Tibial artery (tissue), 4 donors: Measurements from ENCODE around the gene RFC3.

Experiments used
- DNase-seq, 2 donors: peaks; one replicate each; pipeline ENCODE4 v3.0.0-alpha.2; 2019
- H3K27ac ChIP-seq, 2 donors: fragments of 200-600 bp; sonication (generic) in 1 of 2; 1 replicate in 1 of 2; 2 replicates in 1 of 2; pipeline ENCODE4 v1.5.1; 2018 to 2019; ENCODE audit warnings: mild to moderate bottlenecking in 1 of 2
- H3K27me3 ChIP-seq, 2 donors: fragments of 200-600 bp; sonication (generic) in 1 of 2; one replicate each; pipeline versions ENCODE4 v1.5.1 to v1.6.0; 2016 to 2019
- H3K36me3 ChIP-seq, 3 donors: fragments of 200-600 bp; sonication (generic) in 2 of 3; one replicate each; pipeline ENCODE4 v1.5.1; 2016 to 2019; ENCODE audit warnings: mild to moderate bottlenecking in 2 of 3
- H3K4me1 ChIP-seq, 4 donors: fragments of 200-600 bp; sonication (generic) in 2 of 4; 1 replicate in 3 of 4; 2 replicates in 1 of 4; pipeline ENCODE4 v1.5.1; 2016 to 2019
- H3K4me3 ChIP-seq, 2 donors: fragments of 200-600 bp; sonication (generic) in 1 of 2; 1 replicate in 1 of 2; 2 replicates in 1 of 2; pipeline ENCODE4 v1.5.1; 2018 to 2019; ENCODE audit warnings: mild to moderate bottlenecking in 2 of 2
- H3K9me3 ChIP-seq, 3 donors: fragments of 200-600 bp; sonication (generic) in 1 of 3; one replicate each; pipeline ENCODE4 v1.5.1; 2016 to 2019
- CTCF ChIP-seq, 2 experiments: fragments of 200-600 bp in 1 of 2; fragments of 450-650 bp in 1 of 2; IDR thresholded peaks; one replicate each; pipeline ENCODE4 v1.5.1; 2017 to 2019; ENCODE audit warnings: antibody characterized with exemption in 2 of 2, mild to moderate bottlenecking in 1 of 2, moderate library complexity in 1 of 2
- intact Hi-C: fragments of 100-400 bp; cut with DNase I; formaldehyde crosslinking; loops from one replicate; pipeline ENCODE4 v1.15.0; 2023; ENCODE audit warnings: low total_unique reads

RFC3 gene

DNA sequence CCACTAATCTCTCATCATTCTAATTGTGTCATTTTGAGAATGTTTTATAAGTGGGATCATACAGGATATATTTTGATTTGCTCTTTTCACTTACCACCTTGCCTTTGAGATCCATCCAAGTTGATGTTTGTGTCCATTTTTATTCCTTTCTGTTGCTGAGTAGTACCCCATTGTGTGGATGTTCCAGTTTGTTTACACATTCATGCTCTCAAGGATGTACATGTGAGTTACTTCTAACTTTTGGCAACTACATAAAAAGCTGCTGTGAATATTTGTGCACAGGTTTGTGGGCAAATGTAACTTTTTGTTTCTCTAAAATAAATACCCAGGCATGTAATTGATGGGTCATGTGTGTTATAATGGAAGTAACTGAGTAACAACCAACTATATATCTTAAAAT lies 64.9 kb downstream of the RFC3 start:
- TF ChIP-seq CTCF (IDR thresholded peaks at IDR 0.05) = no peak
- no peak overlapping the region for H3K4me3 ChIP-seq
- intact Hi-C loops = no loop called here

DNA sequence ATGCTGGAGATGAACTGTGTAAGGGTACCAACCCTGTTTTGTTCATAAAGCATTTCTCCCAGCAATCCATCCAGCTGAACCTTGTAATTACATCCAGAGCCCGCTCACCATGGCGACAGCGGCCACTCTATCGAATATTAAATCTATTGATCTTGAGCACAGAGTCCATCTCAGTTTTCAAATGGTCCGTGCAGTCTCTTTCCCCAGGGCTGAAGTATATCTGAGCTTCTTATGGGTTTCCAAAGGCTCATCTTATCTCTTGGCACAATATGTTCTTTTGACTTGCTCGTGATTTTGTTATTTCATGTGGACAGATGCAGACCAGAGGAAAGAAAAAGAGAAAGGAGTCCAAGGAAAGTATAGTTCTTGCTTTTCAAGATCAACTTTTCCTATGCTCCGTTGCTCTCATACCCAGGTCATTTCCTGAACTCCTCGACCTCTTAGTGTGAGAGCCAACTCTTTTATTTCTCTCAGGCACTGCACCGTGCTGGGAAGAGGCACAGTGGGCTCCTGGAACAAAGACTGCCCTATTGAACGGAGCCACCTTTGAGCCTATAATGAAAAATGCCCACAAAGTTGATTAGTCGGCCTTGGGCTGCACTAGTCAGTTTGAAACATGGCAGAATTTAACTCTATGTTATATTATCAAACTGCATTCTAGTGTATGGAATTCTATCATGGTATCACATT lies 66.7 kb downstream of the RFC3 start:
- no peak overlapping the region for H3K27ac ChIP-seq

More for the DNA sequence above, 64.9 kb downstream of the RFC3 start:
- Histone ChIP-seq H3K36me3 (no peaks in the 10 kb centered on the region), H3K27me3 (no peaks in the 10 kb centered on the region), H3K27ac (no peak overlapping the region), H3K4me1 (no peaks in the 10 kb centered on the region), H3K9me3 (no peaks in the 10 kb centered on the region)
- no peak for DNase-seq

More for the DNA sequence above, 66.7 kb downstream of the RFC3 start:
- intact Hi-C loops = no loop called here
- H3K9me3 ChIP-seq = no peaks in the 10 kb centered on the region
- no peaks in the 10 kb centered on the region for H3K27me3 ChIP-seq
- no peak for DNase-seq
- TF ChIP-seq CTCF (IDR thresholded peaks at IDR 0.05) = no peak
- no peak overlapping the region for H3K4me3 ChIP-seq
- no peaks in the 10 kb centered on the region for H3K36me3 ChIP-seq
- no peaks in the 10 kb centered on the region for H3K4me1 ChIP-seq
